Retinal pigment epithelial cell (primary cell): Measurements from ENCODE around the gene OPCML.
A peak's percentile ranks its signal among the peaks of the same experiment; 100 is the strongest.

Source experiments
- DNase-seq: peaks from one replicate; pipeline ENCODE4 v3.0.0-alpha.2; 2010; ENCODE audit warnings: low read depth
- H3K4me3 ChIP-seq: 2 replicates; pipeline ENCODE4 v1.5.1; 2011; ENCODE audit warnings: mild to moderate bottlenecking, low read length, control low read depth, moderate library complexity
- CTCF ChIP-seq: conservative IDR thresholded peaks from 2 replicates; pipeline ENCODE4 v1.5.1; 2011; ENCODE audit warnings: low read depth, low read length, control low read depth, inconsistent platforms

Gene OPCML

DNA sequence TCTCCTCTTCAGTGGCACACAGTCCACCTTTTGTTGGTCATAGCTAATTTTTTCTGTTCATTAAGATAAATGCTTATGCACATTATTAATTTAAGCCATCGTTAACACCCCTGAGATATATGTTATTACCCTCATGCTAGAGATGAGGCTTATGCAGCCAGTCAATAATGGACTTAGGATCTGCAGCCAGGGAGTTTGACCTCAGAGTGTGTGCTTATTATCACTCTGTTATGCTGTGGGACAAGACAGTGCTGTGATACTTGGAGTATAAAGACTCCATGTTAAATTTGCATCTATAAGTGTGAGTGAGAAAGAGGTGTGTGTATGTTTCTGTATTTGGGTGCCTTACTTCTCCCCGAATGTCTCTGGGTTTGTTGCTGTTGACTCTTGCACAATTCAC lies 969.3 kb downstream of the OPCML start:
- no peak for TF ChIP-seq CTCF
- no peak overlapping the region for H3K4me3 ChIP-seq
- no peak for DNase-seq

- TF ChIP-seq CTCF = no peak
- no peak overlapping the region for H3K4me3 ChIP-seq
- DNase-seq = no peak
Measured at GRCh38 chr11:132561937-132562336, 970.4 kb downstream of the OPCML start.

GRCh38 chr11:132559331-132560036 lies 972.8 kb downstream of the OPCML start:
- H3K4me3 ChIP-seq = no peak overlapping the region
- DNase-seq = no peak
- peak; percentile 51 for TF ChIP-seq CTCF

GRCh38 chr11:132556316-132556715 lies 976.0 kb downstream of the OPCML start:
- no peak for DNase-seq
- no peak overlapping the region for H3K4me3 ChIP-seq
- no peak for TF ChIP-seq CTCF

GRCh38 chr11:132555617-132556016 lies 976.7 kb downstream of the OPCML start:
- TF ChIP-seq CTCF = no peak
- no peak overlapping the region for H3K4me3 ChIP-seq
- DNase-seq = no peak

DNA sequence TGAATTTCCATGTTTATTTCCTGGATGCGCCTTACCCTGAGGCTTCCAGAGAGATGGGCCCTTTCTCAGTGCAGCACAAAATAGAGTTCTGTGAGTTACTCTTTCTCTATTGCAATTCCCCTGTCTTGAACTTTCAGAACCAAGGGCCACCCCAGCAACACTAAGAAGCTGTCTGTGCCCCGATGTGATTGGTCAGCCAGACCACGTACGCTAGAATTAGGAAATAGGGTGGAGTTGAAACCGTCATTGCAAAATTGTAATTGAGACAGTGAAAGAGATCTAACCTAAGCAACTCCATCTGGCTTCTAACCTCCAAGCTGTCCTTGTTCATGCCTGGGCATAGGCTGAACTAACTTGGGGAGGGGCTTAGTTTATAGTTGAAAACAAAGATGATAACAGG lies 981.3 kb downstream of the OPCML start:
- TF ChIP-seq CTCF = no peak
- DNase-seq = no peak
- no peak overlapping the region for H3K4me3 ChIP-seq

- no peak overlapping the region for H3K4me3 ChIP-seq
- DNase-seq = no peak
- TF ChIP-seq CTCF = no peak
Measured at GRCh38 chr11:132549561-132549960, 982.7 kb downstream of the OPCML start.
